HG03066 (cell line): ENCODE results near the gene MID2.
"Not testable (repeated sequence)": the region's sequence is repeated elsewhere in the genome, so short reads cannot be mapped to it uniquely, and the experiment has no call there.

Experiments
- ATAC-seq: cut with Tn5 transposase; IDR thresholded peaks from one replicate; pipeline ENCODE4 v1.9.1; 2021; ENCODE audit warnings: low read depth; ENCODE audit not compliant: unreplicated experiment

The MID2 gene

GRCh38 chrX:107936434-107936730 lies 110.7 kb downstream of the MID2 start:
- ATAC-seq = no peak

GRCh38 chrX:107940095-107940494 lies 114.4 kb downstream of the MID2 start:
- ATAC-seq = no peak

- ATAC-seq = not testable (repeated sequence)
Observed at GRCh38 chrX:107955337-107955736, 129.7 kb downstream of the MID2 start.

- no peak for ATAC-seq
Observed at GRCh38 chrX:107968623-107969022, 143.0 kb downstream of the MID2 start.

- no peak for ATAC-seq
Observed at GRCh38 chrX:107970073-107970472, 144.4 kb downstream of the MID2 start.

GRCh38 chrX:107971636-107972035 lies 146.0 kb downstream of the MID2 start:
- ATAC-seq = no peak
